Mammary epithelial cell (primary cell): Measurements from ENCODE around the gene C6orf58.

ENCODE experiments used
- EZH2 ChIP-seq: IDR thresholded peaks from 2 replicates; pipeline ENCODE4 v1.6.1; 2012; ENCODE audit warnings: low read length, inconsistent platforms, borderline replicate concordance
- TF ChIP-seq, protein P1 (sequence below), 2 donors: IDR thresholded peaks in 1 of 2; conservative IDR thresholded peaks in 1 of 2; 2 replicates each; pipeline ENCODE4 v1.5.1; 2011 to 2012; ENCODE audit warnings: inconsistent platforms in 2 of 2, low read length in 2 of 2, mild to moderate bottlenecking in 2 of 2, control low read depth in 1 of 2, low read depth in 1 of 2; ENCODE audit not compliant: insufficient read depth in 1 of 2; ENCODE audit errors: extremely low read depth in 1 of 2

DNA sequence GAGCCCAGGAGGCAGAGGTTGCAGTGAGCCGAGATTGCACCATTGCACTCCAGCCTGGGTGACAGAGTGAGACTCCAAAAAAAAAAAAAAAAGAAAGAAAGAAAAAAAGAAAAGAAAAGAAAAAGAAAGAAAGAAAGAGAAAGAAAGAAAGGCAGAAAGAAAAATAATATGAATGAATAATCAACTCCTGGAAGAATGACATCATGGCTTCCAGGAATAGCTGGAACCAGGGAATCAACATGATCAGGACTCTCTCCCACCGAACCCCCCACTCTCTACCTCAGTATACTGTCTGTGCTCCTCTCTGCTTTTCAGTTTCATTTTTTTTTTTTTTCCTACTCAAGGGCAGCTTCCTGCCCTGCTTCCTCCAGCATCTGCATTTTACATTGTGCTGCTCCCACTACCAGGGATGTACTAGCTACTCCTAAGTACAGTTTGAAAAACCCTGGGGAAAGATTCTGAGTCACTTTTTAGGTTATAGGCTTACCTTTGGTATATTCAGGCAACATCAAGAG, 38.2 kb upstream of the C6orf58 start:
- TF ChIP-seq, protein P1, sequence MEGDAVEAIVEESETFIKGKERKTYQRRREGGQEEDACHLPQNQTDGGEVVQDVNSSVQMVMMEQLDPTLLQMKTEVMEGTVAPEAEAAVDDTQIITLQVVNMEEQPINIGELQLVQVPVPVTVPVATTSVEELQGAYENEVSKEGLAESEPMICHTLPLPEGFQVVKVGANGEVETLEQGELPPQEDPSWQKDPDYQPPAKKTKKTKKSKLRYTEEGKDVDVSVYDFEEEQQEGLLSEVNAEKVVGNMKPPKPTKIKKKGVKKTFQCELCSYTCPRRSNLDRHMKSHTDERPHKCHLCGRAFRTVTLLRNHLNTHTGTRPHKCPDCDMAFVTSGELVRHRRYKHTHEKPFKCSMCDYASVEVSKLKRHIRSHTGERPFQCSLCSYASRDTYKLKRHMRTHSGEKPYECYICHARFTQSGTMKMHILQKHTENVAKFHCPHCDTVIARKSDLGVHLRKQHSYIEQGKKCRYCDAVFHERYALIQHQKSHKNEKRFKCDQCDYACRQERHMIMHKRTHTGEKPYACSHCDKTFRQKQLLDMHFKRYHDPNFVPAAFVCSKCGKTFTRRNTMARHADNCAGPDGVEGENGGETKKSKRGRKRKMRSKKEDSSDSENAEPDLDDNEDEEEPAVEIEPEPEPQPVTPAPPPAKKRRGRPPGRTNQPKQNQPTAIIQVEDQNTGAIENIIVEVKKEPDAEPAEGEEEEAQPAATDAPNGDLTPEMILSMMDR (conservative IDR thresholded peaks at IDR 0.05 in 1 of 2, IDR thresholded peaks at IDR 0.05 in 1 of 2; ENCODE audit: extremely low read depth in 1 of 2, insufficient read depth in 1 of 2, low read depth in 1 of 2, low read length in 2 of 2): no peak
- no peak for TF ChIP-seq EZH2
